Natural killer cell (primary cell): ENCODE results near the gene JAML. TPM values are rescaled to one million over a fixed set of nuclear protein-coding genes. Genes with fewer than 3 reads are reported as not detected.

Source experiments
- ATAC-seq, 3 donors: fragments of 150-1000 bp in 2 of 3; fragments of 200-7000 bp in 1 of 3; cut with Tn5 transposase; 1 replicate in 1 of 3; 2 replicates in 2 of 3; pipeline ENCODE4 v1.10.0; 2021; ENCODE audit warnings: mild to moderate bottlenecking in 2 of 3, moderate library complexity in 2 of 3
- DNase-seq, 2 donors: peaks; one replicate each; pipeline versions ENCODE4 v3.0.0 to v3.0.0-alpha.2; 2013 to 2021; ENCODE audit warnings: mixed read lengths in 1 of 2
- H3K27ac ChIP-seq: one replicate; pipeline ENCODE4 v1.5.1; 2013; ENCODE audit warnings: mild to moderate bottlenecking, low read length
- H3K27me3 ChIP-seq: one replicate; pipeline ENCODE4 v1.6.1; 2013; ENCODE audit warnings: low read length; ENCODE audit not compliant: control insufficient read depth, insufficient read depth
- H3K36me3 ChIP-seq: one replicate; pipeline ENCODE4 v1.6.1; 2013; ENCODE audit warnings: low read length; ENCODE audit not compliant: control insufficient read depth, insufficient read depth
- H3K4me1 ChIP-seq: one replicate; pipeline ENCODE4 v1.6.1; 2013; ENCODE audit warnings: low read length; ENCODE audit not compliant: control insufficient read depth, insufficient read depth
- H3K4me3 ChIP-seq: one replicate; pipeline ENCODE4 v1.5.1; 2013; ENCODE audit warnings: low read length
- H3K9me3 ChIP-seq: one replicate; pipeline ENCODE4 v1.6.1; 2013; ENCODE audit warnings: low read length; ENCODE audit not compliant: control insufficient read depth, insufficient read depth
- H3K27ac Mint-ChIP-seq, 2 donors: one replicate each; pipeline ENCODE4 v1.8.0; 2022; ENCODE audit warnings: mild to moderate bottlenecking in 2 of 2, mixed read lengths in 2 of 2, moderate library complexity in 1 of 2
- H3K27me3 Mint-ChIP-seq, 2 donors: one replicate each; pipeline ENCODE4 v1.8.0; 2022; ENCODE audit warnings: low read depth in 2 of 2, mixed read lengths in 2 of 2
- H3K36me3 Mint-ChIP-seq: one replicate; pipeline ENCODE4 v1.8.0; 2022; ENCODE audit warnings: mixed read lengths
- H3K4me1 Mint-ChIP-seq, 2 donors: one replicate each; pipeline ENCODE4 v1.8.0; 2022; ENCODE audit warnings: mixed read lengths in 2 of 2
- H3K4me3 Mint-ChIP-seq: one replicate; pipeline ENCODE4 v1.8.0; 2022; ENCODE audit warnings: mild to moderate bottlenecking, moderate library complexity, mixed read lengths
- H3K9me3 Mint-ChIP-seq, 2 donors: one replicate each; pipeline ENCODE4 v1.8.0; 2022; ENCODE audit warnings: mixed read lengths in 2 of 2
- WGBS: methylation state at CpG from one replicate; pipeline ENCODE4 v1.1.7; 2013; ENCODE audit warnings: missing lambda C conversion rate; ENCODE audit not compliant: insufficient coverage; 5-methylcytosine and 5-hydroxymethylcytosine counted together
- intact Hi-C: fragments of 100-400 bp; cut with micrococcal nuclease; formaldehyde crosslinking; loops from one replicate; pipeline ENCODE4 v1.14.2; 2022
- total RNA-seq, 4 donors: library from RNA; stranded (reverse); fragments of 120-200 nt in 1 of 4; gene quantifications; one replicate each; pipeline versions ENCODE4 v1.2.3 to v1.2.4, GENCODE V29; 2013 to 2022
- TF ChIP-seq, protein P1 (sequence below): fragments of 200-600 bp; IDR thresholded peaks from one replicate; pipeline ENCODE4 v1.8.0; 2022; ENCODE audit warnings: antibody characterized with exemption

Gene JAML
- total RNA-seq, 3 donors from 2014 or later (not counting 1 experiment from before 2014, with no cell fraction given) = 7.1 to 27.8 (median 12.8) TPM

DNA sequence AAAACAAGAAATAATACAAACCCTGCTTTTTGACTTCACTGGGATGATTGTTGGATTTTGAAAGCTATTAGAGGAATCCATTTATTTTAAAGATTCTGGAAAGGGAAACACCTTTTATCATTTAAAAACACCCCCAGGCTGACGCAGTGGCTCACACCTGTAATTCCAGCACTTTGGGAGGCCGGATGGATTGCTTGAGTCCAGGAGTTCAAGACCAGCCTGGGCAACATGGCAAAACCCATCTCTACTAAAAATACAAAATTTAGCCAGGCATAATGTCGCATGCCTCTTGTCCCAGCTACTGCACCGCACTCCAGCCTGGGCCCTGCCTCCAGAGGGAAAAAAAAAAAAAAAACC is 48.1 kb downstream of the JAML start:
- ATAC-seq = no peak
- Histone ChIP-seq H3K36me3 (no peaks in the 10 kb centered on the region), H3K9me3 (no peaks in the 10 kb centered on the region), H3K27me3 (no peaks in the 10 kb centered on the region), H3K4me1 (peaks cover 1% of the 10 kb centered on the region), H3K27ac (no peak overlapping the region), H3K4me3 (no peak overlapping the region)
- H3K27ac Mint-ChIP-seq = no peak overlapping the region
- H3K9me3 Mint-ChIP-seq = no peaks in the 10 kb centered on the region
- 75% methylated on average over 2 of the region's 4 CpGs for WGBS
- no peaks in the 10 kb centered on the region for H3K36me3 Mint-ChIP-seq
- intact Hi-C loops = loop anchor here (10.0 kb wide), 1 partner anchor 372 kb away; no protein-coding TSS in a partner anchor
- peaks cover 18 to 21% of the 10 kb centered on the region in 2 donors for H3K27me3 Mint-ChIP-seq
- no peak for DNase-seq
- no peaks in the 10 kb centered on the region for H3K4me1 Mint-ChIP-seq
- TF ChIP-seq, protein P1, sequence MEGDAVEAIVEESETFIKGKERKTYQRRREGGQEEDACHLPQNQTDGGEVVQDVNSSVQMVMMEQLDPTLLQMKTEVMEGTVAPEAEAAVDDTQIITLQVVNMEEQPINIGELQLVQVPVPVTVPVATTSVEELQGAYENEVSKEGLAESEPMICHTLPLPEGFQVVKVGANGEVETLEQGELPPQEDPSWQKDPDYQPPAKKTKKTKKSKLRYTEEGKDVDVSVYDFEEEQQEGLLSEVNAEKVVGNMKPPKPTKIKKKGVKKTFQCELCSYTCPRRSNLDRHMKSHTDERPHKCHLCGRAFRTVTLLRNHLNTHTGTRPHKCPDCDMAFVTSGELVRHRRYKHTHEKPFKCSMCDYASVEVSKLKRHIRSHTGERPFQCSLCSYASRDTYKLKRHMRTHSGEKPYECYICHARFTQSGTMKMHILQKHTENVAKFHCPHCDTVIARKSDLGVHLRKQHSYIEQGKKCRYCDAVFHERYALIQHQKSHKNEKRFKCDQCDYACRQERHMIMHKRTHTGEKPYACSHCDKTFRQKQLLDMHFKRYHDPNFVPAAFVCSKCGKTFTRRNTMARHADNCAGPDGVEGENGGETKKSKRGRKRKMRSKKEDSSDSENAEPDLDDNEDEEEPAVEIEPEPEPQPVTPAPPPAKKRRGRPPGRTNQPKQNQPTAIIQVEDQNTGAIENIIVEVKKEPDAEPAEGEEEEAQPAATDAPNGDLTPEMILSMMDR = no peak
- H3K4me3 Mint-ChIP-seq = no peak overlapping the region

DNA sequence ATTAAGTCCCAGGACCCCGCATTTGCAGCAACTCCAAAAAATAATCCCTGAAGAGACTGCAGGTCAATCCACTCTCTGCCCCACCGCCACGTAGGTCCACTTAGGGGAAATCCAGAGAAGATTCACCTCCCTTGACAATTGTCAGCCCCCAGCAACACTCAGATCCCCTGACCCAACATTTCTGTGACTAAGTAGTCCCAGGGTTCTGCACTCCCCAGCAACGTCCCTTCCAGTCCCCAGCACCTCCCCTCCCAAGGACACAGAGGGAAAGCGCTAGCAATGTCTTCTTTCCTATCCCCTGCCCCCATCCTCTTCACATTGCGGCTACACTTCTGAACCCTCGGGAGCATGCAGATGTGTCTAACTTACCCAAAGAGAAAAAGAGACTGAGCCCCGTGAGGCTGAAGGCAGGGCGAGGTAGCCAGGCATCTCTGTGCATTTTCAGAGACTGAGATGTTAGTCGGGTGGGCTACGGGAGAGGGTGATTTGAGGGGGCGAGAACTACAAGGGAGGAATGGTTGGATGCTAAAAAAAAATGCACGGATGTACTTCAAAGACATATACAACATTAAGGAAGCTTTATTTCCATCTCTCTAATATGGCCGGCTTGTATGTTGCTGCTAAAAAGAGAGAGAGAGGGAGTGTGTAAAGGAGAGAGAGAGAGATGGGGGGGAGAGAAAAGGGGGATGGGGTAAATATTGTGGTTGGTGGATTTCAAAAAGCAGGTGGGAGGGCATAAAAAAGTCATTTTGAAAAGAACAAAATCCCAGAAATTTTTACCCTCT is 48.6 kb downstream of the JAML start, which contains the start of gene SCN2B:
Gene SCN2B, minus strand, starts transcription at position 647 of the 785 bp plus-strand sequence. Its CDS starts 208 bp downstream, at position 439.
- intact Hi-C loops = loop anchor here (10.0 kb wide), 1 partner anchor 371 kb away; no protein-coding TSS in a partner anchor
- H3K36me3 Mint-ChIP-seq = no peaks in the 10 kb centered on the region
- Histone ChIP-seq H3K9me3 (no peaks in the 10 kb centered on the region), H3K27ac (no peak within 1 kb of the TSS), H3K4me1 (peaks cover 7% of the 10 kb centered on the region), H3K4me3 (no peak within 1 kb of the TSS), H3K36me3 (no peaks in the 10 kb centered on the region), H3K27me3 (no peaks in the 10 kb centered on the region)
- TF ChIP-seq, protein P1 = no peak
- H3K9me3 Mint-ChIP-seq = no peaks in the 10 kb centered on the region
- peaks cover 18 to 21% of the 10 kb centered on the region in 2 donors for H3K27me3 Mint-ChIP-seq
- H3K27ac Mint-ChIP-seq = no peak within 1 kb of the TSS
- DNase-seq = no peak
- no peak within 1 kb of the TSS for H3K4me3 Mint-ChIP-seq
- H3K4me1 Mint-ChIP-seq = no peaks in the 10 kb centered on the region
- ATAC-seq = no peak
- WGBS = 73% methylated on average over 11 of the region's 14 CpGs

DNA sequence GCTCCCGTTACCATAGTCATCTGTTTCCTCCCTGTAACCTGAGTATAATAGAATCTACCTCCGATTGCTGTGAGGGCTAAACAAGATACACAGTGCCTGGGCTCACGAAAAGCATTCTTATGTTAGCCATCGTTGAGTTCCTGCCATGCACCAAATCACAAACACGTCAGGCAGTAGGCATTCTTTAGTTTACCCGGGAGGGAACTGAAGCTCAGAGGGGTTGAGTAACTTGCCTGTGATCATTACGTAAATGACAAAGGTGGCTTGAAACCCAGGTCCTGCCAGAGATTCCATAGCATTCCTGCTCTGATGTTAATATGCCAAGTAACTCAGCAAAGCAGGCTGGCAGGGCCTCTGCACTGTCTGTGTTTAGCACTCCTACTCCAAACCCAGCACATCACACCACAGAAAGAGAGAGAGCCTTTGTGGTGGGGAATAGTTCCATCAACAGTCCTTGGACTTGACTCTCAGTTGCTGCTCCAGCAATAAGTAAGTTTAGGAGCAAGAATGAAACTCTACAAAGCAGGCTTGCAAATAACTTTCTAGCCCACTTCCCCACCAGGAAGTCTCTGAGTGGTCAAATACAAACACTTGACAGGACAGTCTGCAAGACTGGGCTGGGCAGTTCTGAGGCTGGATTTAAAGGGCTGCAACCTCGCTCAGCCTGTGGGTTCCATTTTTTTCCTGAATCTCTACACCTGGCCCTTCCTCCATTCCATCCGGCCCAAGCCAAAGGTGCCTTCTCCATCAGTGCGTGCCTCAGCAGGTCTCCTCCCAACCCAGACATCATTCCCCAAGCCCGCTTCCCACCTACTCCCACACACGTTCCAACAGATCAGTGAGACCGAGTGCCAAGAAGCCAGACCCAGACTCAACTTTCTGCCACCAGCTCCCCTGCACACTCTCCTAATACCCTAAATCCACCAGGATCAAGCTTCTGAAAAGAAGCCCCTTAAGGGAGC is 49.5 kb downstream of the JAML start:
- DNase-seq (no peak), ATAC-seq (no peak)
- Mint-ChIP-seq H3K4me3 (no peak overlapping the region), H3K9me3 (no peaks in the 10 kb centered on the region), H3K4me1 (no peaks in the 10 kb centered on the region), H3K27me3 (peaks cover 17 to 21% of the 10 kb centered on the region in 2 donors), H3K36me3 (no peaks in the 10 kb centered on the region), H3K27ac (no peak overlapping the region)
- Histone ChIP-seq H3K4me3 (no peak overlapping the region), H3K4me1 (peaks cover 7% of the 10 kb centered on the region), H3K27me3 (no peaks in the 10 kb centered on the region), H3K9me3 (no peaks in the 10 kb centered on the region), H3K27ac (no peak overlapping the region), H3K36me3 (no peaks in the 10 kb centered on the region)
- TF ChIP-seq, protein P1 = no peak
- intact Hi-C loops = loop anchor here (10.0 kb wide), 1 partner anchor 371 kb away; no protein-coding TSS in a partner anchor
- 88% methylated on average over 13 of the region's 13 CpGs for WGBS
